Mammary epithelial cell (primary cell): Measurements from ENCODE around the gene ACOT6.

Experiments used
- CTCF ChIP-seq, 2 donors: IDR thresholded peaks in 1 of 2; conservative IDR thresholded peaks in 1 of 2; 2 replicates each; pipeline ENCODE4 v1.5.1; 2011 to 2012; ENCODE audit warnings: inconsistent platforms in 2 of 2, low read length in 2 of 2, mild to moderate bottlenecking in 2 of 2, control low read depth in 1 of 2, low read depth in 1 of 2; ENCODE audit not compliant: insufficient read depth in 1 of 2; ENCODE audit errors: extremely low read depth in 1 of 2
- EZH2 ChIP-seq: IDR thresholded peaks from 2 replicates; pipeline ENCODE4 v1.6.1; 2012; ENCODE audit warnings: low read length, inconsistent platforms, borderline replicate concordance

- no peak for TF ChIP-seq CTCF (conservative IDR thresholded peaks at IDR 0.05 in 1 of 2, IDR thresholded peaks at IDR 0.05 in 1 of 2; ENCODE audit: extremely low read depth in 1 of 2, insufficient read depth in 1 of 2, low read depth in 1 of 2, low read length in 2 of 2)
- no peak for TF ChIP-seq EZH2
Measured at GRCh38 chr14:73576391-73576790, 35.9 kb upstream of the ACOT6 start.
